SK-N-SH (cell line): ENCODE results near the gene AVPR1A.

Experiments used
- CTCF ChIP-seq: fragments of 200-600 bp; sonication (generic); IDR thresholded peaks from 2 replicates; pipeline ENCODE4 v1.6.1; 2017; ENCODE audit warnings: antibody characterized with exemption, mild to moderate bottlenecking, moderate library complexity
- GABPA ChIP-seq: IDR thresholded peaks from 2 replicates; pipeline ENCODE4 v1.4.0; 2012; ENCODE audit warnings: low read depth, mild to moderate bottlenecking
- MXI1 ChIP-seq: IDR thresholded peaks from 2 replicates; pipeline ENCODE4 v1.6.1; 2012; ENCODE audit warnings: mild to moderate bottlenecking, low read depth, low read length, improper control_type of control experiment

DNA sequence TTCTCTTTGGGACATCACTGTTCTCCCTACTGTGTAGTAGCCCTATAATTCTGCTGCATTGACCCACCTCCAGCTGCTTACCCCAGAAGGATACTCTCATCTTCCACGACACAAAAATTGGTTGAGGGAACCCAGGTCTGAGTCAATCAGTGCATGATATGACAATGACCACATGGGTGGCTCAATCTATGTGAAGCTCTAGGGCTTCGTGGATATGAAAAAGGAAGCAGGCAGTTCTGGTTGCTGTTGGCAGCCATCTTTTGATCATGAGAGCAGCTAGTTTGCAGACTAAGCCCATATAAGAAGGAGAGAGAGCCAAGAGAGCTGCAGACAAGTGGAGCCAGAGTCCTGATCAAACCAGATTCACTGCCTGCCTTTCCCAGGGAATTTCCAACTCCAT, 57.9 kb downstream of the AVPR1A start:
- no peak for TF ChIP-seq GABPA
- no peak for TF ChIP-seq MXI1
- no peak for TF ChIP-seq CTCF
